ENCODE measurements around the gene PGLYRP4. TPM values are rescaled to one million over a fixed set of nuclear protein-coding genes. Genes with fewer than 3 reads are reported as not detected.
A peak's percentile ranks its signal among the peaks of the same experiment; 100 is the strongest.
"Not testable (repeated sequence)": the region's sequence is repeated elsewhere in the genome, so short reads cannot be mapped to it uniquely, and the experiment has no call there.

Gene PGLYRP4
- total RNA-seq, 2 donors from 2014 or later: not detected

GRCh38 chr1:153358691-153358975 is 10.0 kb upstream of the PGLYRP4 start:
- intact Hi-C loops (cut with DNase I): no loop called here
- DNase-seq: no peak
- ATAC-seq: no peak

- intact Hi-C loops (cut with DNase I): no loop called here
- ATAC-seq (no peak), DNase-seq (no peak)
These were observed 9.4 kb upstream of the PGLYRP4 start, which contains the start of gene S100A9 for GRCh38 chr1:153357853-153358690. Gene S100A9, plus strand, starts transcription at chr1:153357854. Its CDS starts 430 bp downstream, at chr1:153358284.

GRCh38 chr1:153357076-153357852 is 8.6 kb upstream of the PGLYRP4 start:
- ATAC-seq: peak in 1 of 2 donors; percentile 73
- intact Hi-C loops (cut with DNase I): no loop called here
- DNase-seq: peak; percentile 70

GRCh38 chr1:153356392-153357075 is 7.9 kb upstream of the PGLYRP4 start:
- ATAC-seq (no peak), DNase-seq (no peak)
- intact Hi-C loops (cut with DNase I): no loop called here

- intact Hi-C loops (cut with DNase I): no loop called here
- ATAC-seq: peak in 1 of 2 donors; percentile 75
These were observed 6.9 kb upstream of the PGLYRP4 start for GRCh38 chr1:153355445-153356071.

GRCh38 chr1:153354515-153355193 is 6.0 kb upstream of the PGLYRP4 start:
- intact Hi-C loops (cut with DNase I): loop anchor here (5.0 kb wide), 2 partner anchors 138 to 213 kb away; partner anchors contain the start of gene S100A2 (in 1 of the 2)
- DNase-seq: no peak
- ATAC-seq: no peak

More at GRCh38 chr1:153355445-153356071, 6.9 kb upstream of the PGLYRP4 start:
- peak; percentile 60 for DNase-seq

GRCh38 chr1:153353226-153353947 is 4.7 kb upstream of the PGLYRP4 start:
- intact Hi-C loops (cut with DNase I): loop anchor here (5.0 kb wide), 2 partner anchors 139 to 214 kb away; partner anchors contain the start of gene S100A2 (in 1 of the 2)
- DNase-seq (no peak), ATAC-seq (peak in 1 of 2 donors; percentile 5)

GRCh38 chr1:153352523-153352922 is 3.9 kb upstream of the PGLYRP4 start:
- peak; percentile 75 to 82 for ATAC-seq
- intact Hi-C loops (cut with DNase I): loop anchor here (1.0 to 5.0 kb wide), 3 partner anchors 140 to 215 kb away; partner anchors contain the start of gene S100A2 (in 1 of the 2)
- DNase-seq: peak; percentile 72

- DNase-seq: no peak
- no peak for ATAC-seq
- intact Hi-C loops (cut with DNase I): loop anchor here (5.0 kb wide), 2 partner anchors 142 to 217 kb away; partner anchors contain the start of gene S100A2 (in 1 of the 2)
These were observed 1.8 kb upstream of the PGLYRP4 start for GRCh38 chr1:153350321-153350957.

- intact Hi-C loops (cut with DNase I): loop anchor here (5.0 kb wide), 2 partner anchors 143 to 218 kb away; partner anchors contain the start of gene S100A2 (in 1 of the 2)
- DNase-seq (no peak), ATAC-seq (no peak)
These were observed 1.0 kb upstream of the PGLYRP4 start for GRCh38 chr1:153349363-153350320.

GRCh38 chr1:153347856-153348255 is 785 bp downstream of the PGLYRP4 start:
- intact Hi-C loops (cut with DNase I): no loop called here
- ATAC-seq (no peak), DNase-seq (no peak)

- ATAC-seq; intact Hi-C loops (cut with DNase I); DNase-seq: not testable (repeated sequence)
These were observed 1.6 kb downstream of the PGLYRP4 start for GRCh38 chr1:153347049-153347448.

GRCh38 chr1:153346077-153346723 is 2.4 kb downstream of the PGLYRP4 start:
- ATAC-seq (no peak), DNase-seq (no peak)
- intact Hi-C loops (cut with DNase I): no loop called here

- intact Hi-C loops (cut with DNase I): no loop called here
- DNase-seq (no peak), ATAC-seq (no peak)
These were observed 3.2 kb downstream of the PGLYRP4 start for GRCh38 chr1:153345187-153346076.

- intact Hi-C loops (cut with DNase I): no loop called here
- ATAC-seq (peak in 1 of 2 donors; percentile 15), DNase-seq (no peak)
These were observed 4.0 kb downstream of the PGLYRP4 start for GRCh38 chr1:153344718-153345025.

All from left cardiac atrium (tissue), 4 donors.